Measurements from ENCODE around the gene BCR. TPM values are rescaled to one million over a fixed set of nuclear protein-coding genes. Genes with fewer than 3 reads are reported as not detected.

Gene BCR
- total and polyA plus RNA-seq, 2 of the 13 experiments (the other 11 are each of a cell fraction or from before 2014, with no cell fraction given): 19.9 to 33.6 TPM

GRCh38 chr22:23180301-23180892 is at the start of gene BCR (continued):
- TF ChIP-seq KDM2A (CRISPR knock-in tag; IDR thresholded peaks at IDR 0.05; ENCODE audit: borderline replicate concordance, low read depth) (no peak), ARNTL (CRISPR knock-in tag; IDR thresholded peaks at IDR 0.05) (no peak), PHB2 (IDR thresholded peaks at IDR 0.05; ENCODE audit: partially characterized antibody) (no peak), ZNF839 (CRISPR knock-in tag; IDR thresholded peaks at IDR 0.05; ENCODE audit: borderline replicate concordance) (no peak), HMG20B (CRISPR knock-in tag; conservative IDR thresholded peaks at IDR 0.05) (no peak), HMGXB3 (CRISPR knock-in tag; IDR thresholded peaks at IDR 0.05; ENCODE audit: borderline replicate concordance) (no peak), ADNP (CRISPR knock-in tag; IDR thresholded peaks at IDR 0.05) (no peak), ZNF446 (CRISPR knock-in tag; IDR thresholded peaks at IDR 0.05) (no peak), ETV5 (CRISPR knock-in tag; IDR thresholded peaks at IDR 0.05; ENCODE audit: borderline replicate concordance) (0 out of 2 replicates have a peak, but pooled peaks have one; percentile 21), AKNA (CRISPR knock-in tag; IDR thresholded peaks at IDR 0.05; ENCODE audit: borderline replicate concordance) (no peak), ZNF782 (CRISPR knock-in tag; IDR thresholded peaks at IDR 0.05; ENCODE audit: borderline replicate concordance) (no peak), GABPB1 (CRISPR knock-in tag; IDR thresholded peaks at IDR 0.05) (peak; percentile 83), XRCC5 (optimal IDR thresholded peaks at IDR 0.05; ENCODE audit: low read length) (no peak), MLXIP (CRISPR knock-in tag; IDR thresholded peaks at IDR 0.05; ENCODE audit: borderline replicate concordance) (no peak), MED1 (CRISPR knock-in tag; IDR thresholded peaks at IDR 0.05) (peak; percentile 23; the same call in 1 of the 2 replicates), ZNF619 (CRISPR knock-in tag; IDR thresholded peaks at IDR 0.05) (no peak), GABPA (IDR thresholded peaks at IDR 0.05; ENCODE audit: low read depth, low read length) (0 out of 2 replicates have a peak, but pooled peaks have one; percentile 26), GABPA (CRISPR knock-in tag; IDR thresholded peaks at IDR 0.05; ENCODE audit: low read depth) (no peak), RFXAP (CRISPR knock-in tag; IDR thresholded peaks at IDR 0.05; ENCODE audit: borderline replicate concordance) (no peak)
